Mucosa of gallbladder (tissue), 1 donor: ENCODE results near the gene TCP10L. TPM values are rescaled to one million over a fixed set of nuclear protein-coding genes. Genes with fewer than 3 reads are reported as not detected.
"Not testable (repeated sequence)": the region's sequence is repeated elsewhere in the genome, so short reads cannot be mapped to it uniquely, and the experiment has no call there.

ENCODE experiments used
- DNase-seq: peaks from one replicate; pipeline ENCODE4 v3.0.0-alpha.2; 2020; ENCODE audit warnings: low spot score
- total RNA-seq: library from RNA; stranded (reverse); gene quantifications from one replicate; pipeline ENCODE4 v1.2.1, GENCODE V29; 2021
- donor health status: DM: no; HTN: no; CAD: no.

TCP10L gene
- total RNA-seq = 2.1 TPM

- no peak for DNase-seq
Observed at GRCh38 chr21:32585042-32585710, at the start of gene TCP10L. TSS of gene TCP10L (minus strand) at chr21:32585523. CDS start at chr21:32584304, 1,219 bp downstream.

GRCh38 chr21:32626621-32627196 is 41.4 kb upstream of the TCP10L start:
- DNase-seq = no peak

- not testable (repeated sequence) for DNase-seq
Observed at GRCh38 chr21:32618218-32618617, 32.9 kb upstream of the TCP10L start.

- DNase-seq = no peak
Observed at GRCh38 chr21:32613436-32614043, 28.2 kb upstream of the TCP10L start.

GRCh38 chr21:32612999-32613337 is 27.6 kb upstream of the TCP10L start:
- no peak for DNase-seq

GRCh38 chr21:32612075-32612998 is 27.0 kb upstream of the TCP10L start, which contains the start of gene CFAP298:
TSS of gene CFAP298 (minus strand) at chr21:32612377. CDS start at chr21:32612243, 134 bp downstream.
- peak; percentile 85 for DNase-seq

GRCh38 chr21:32611471-32611997 is 26.2 kb upstream of the TCP10L start:
- DNase-seq = no peak

GRCh38 chr21:32610940-32611339 is 25.6 kb upstream of the TCP10L start:
- DNase-seq = not testable (repeated sequence)

GRCh38 chr21:32608851-32609250 is 23.5 kb upstream of the TCP10L start:
- no peak for DNase-seq

- DNase-seq = no peak
Observed at GRCh38 chr21:32605469-32605868, 20.1 kb upstream of the TCP10L start.

GRCh38 chr21:32604464-32604863 is 19.1 kb upstream of the TCP10L start:
- no peak for DNase-seq

- no peak for DNase-seq
Observed at GRCh38 chr21:32603131-32603530, 17.8 kb upstream of the TCP10L start.

- DNase-seq = no peak
Observed at GRCh38 chr21:32602099-32602498, 16.8 kb upstream of the TCP10L start.

GRCh38 chr21:32599526-32599925 is 14.2 kb upstream of the TCP10L start:
- DNase-seq = no peak

- DNase-seq = no peak
Observed at GRCh38 chr21:32599091-32599490, 13.8 kb upstream of the TCP10L start.

- DNase-seq = no peak
Observed at GRCh38 chr21:32597205-32597604, 11.9 kb upstream of the TCP10L start.

GRCh38 chr21:32595431-32595830 is 10.1 kb upstream of the TCP10L start:
- DNase-seq = no peak

- DNase-seq = no peak
Observed at GRCh38 chr21:32593690-32594089, 8.4 kb upstream of the TCP10L start.

GRCh38 chr21:32592929-32593502 is 7.7 kb upstream of the TCP10L start:
- no peak for DNase-seq

GRCh38 chr21:32590130-32590529 is 4.8 kb upstream of the TCP10L start:
- no peak for DNase-seq

- no peak for DNase-seq
Observed at GRCh38 chr21:32587651-32588050, 2.3 kb upstream of the TCP10L start.

- DNase-seq = no peak
Observed at GRCh38 chr21:32587120-32587519, 1.8 kb upstream of the TCP10L start.
